KMS-11 (cell line): ENCODE measurements around the gene TRPC4.

Experiments used
- H2AFZ ChIP-seq: fragments of 200-600 bp; sonication (generic); 2 replicates; pipeline ENCODE4 v1.6.1; 2016; ENCODE audit warnings: antibody characterized with exemption, mixed run types, low read depth
- H3K27ac ChIP-seq: fragments of 200-600 bp; sonication (generic); 2 replicates; pipeline ENCODE4 v1.6.1; 2016; ENCODE audit warnings: mild to moderate bottlenecking, mixed run types
- H3K27me3 ChIP-seq: fragments of 200-600 bp; sonication (generic); 2 replicates; pipeline ENCODE4 v1.6.1; 2017; ENCODE audit warnings: mild to moderate bottlenecking, low read depth, mixed run types, moderate library complexity; ENCODE audit not compliant: insufficient read depth
- H3K36me3 ChIP-seq: fragments of 200-600 bp; sonication (generic); 2 replicates; pipeline ENCODE4 v1.6.1; 2017; ENCODE audit warnings: mild to moderate bottlenecking, mixed run types; ENCODE audit not compliant: insufficient read depth
- H3K4me1 ChIP-seq: fragments of 200-600 bp; sonication (generic); 2 replicates; pipeline ENCODE4 v1.6.1; 2016; ENCODE audit warnings: mild to moderate bottlenecking, low read depth, mixed run types; ENCODE audit not compliant: poor library complexity, severe bottlenecking
- H3K4me2 ChIP-seq: fragments of 200-600 bp; sonication (generic); 2 replicates; pipeline ENCODE4 v1.7.0; 2016; ENCODE audit warnings: mild to moderate bottlenecking, mixed run types
- H3K4me3 ChIP-seq: fragments of 200-600 bp; sonication (generic); IDR thresholded peaks from 2 replicates; pipeline ENCODE4 v1.6.1; 2017; ENCODE audit warnings: low read depth, low read length, mixed read lengths; ENCODE audit not compliant: insufficient read depth
- H3K79me2 ChIP-seq: fragments of 200-600 bp; sonication (generic); 2 replicates; pipeline ENCODE4 v1.6.1; 2016; ENCODE audit warnings: low read depth, mixed run types; ENCODE audit not compliant: insufficient read depth
- H3K9ac ChIP-seq: fragments of 200-600 bp; sonication (generic); 2 replicates; pipeline ENCODE4 v1.6.1; 2016; ENCODE audit warnings: mild to moderate bottlenecking, mixed run types
- H4K20me1 ChIP-seq: fragments of 200-600 bp; sonication (generic); 2 replicates; pipeline ENCODE4 v1.6.1; 2016; ENCODE audit warnings: mild to moderate bottlenecking, mixed run types; ENCODE audit not compliant: insufficient read depth
- CTCF ChIP-seq: fragments of 200-600 bp; sonication (generic); conservative IDR thresholded peaks from 2 replicates; pipeline ENCODE4 v1.6.1; 2017; ENCODE audit warnings: low read depth, mild to moderate bottlenecking, antibody characterized with exemption, low read length, moderate library complexity, mixed read lengths

TRPC4 gene

GRCh38 chr13:37751025-37751424, 118.5 kb downstream of the TRPC4 start:
- H3K9ac ChIP-seq: no peak overlapping the region
- H3K27ac ChIP-seq: no peak overlapping the region
- H3K4me3 ChIP-seq: no peak overlapping the region
- no peak overlapping the region for H2AFZ ChIP-seq
- H4K20me1 ChIP-seq: no peaks in the 10 kb centered on the region
- no peaks in the 10 kb centered on the region for H3K4me1 ChIP-seq
- no peaks in the 10 kb centered on the region for H3K79me2 ChIP-seq
- no peaks in the 10 kb centered on the region for H3K36me3 ChIP-seq
- no peak for TF ChIP-seq CTCF
- H3K4me2 ChIP-seq: no peak overlapping the region
- no peaks in the 10 kb centered on the region for H3K27me3 ChIP-seq

GRCh38 chr13:37748913-37749312, 120.7 kb downstream of the TRPC4 start:
- TF ChIP-seq CTCF: no peak
- Histone ChIP-seq H3K4me2 (no peak overlapping the region), H3K27ac (no peak overlapping the region), H3K27me3 (no peaks in the 10 kb centered on the region), H3K9ac (no peak overlapping the region), H3K4me1 (no peaks in the 10 kb centered on the region), H3K4me3 (no peak overlapping the region), H3K79me2 (no peaks in the 10 kb centered on the region), H4K20me1 (no peaks in the 10 kb centered on the region), H3K36me3 (no peaks in the 10 kb centered on the region), H2AFZ (no peak overlapping the region)

- Histone ChIP-seq H3K4me2 (no peak overlapping the region), H3K4me1 (no peaks in the 10 kb centered on the region), H2AFZ (no peak overlapping the region), H3K27me3 (no peaks in the 10 kb centered on the region), H3K79me2 (no peaks in the 10 kb centered on the region), H4K20me1 (no peaks in the 10 kb centered on the region), H3K9ac (no peak overlapping the region), H3K4me3 (no peak overlapping the region), H3K27ac (no peak overlapping the region), H3K36me3 (no peaks in the 10 kb centered on the region)
- TF ChIP-seq CTCF: no peak
These were observed 122.4 kb downstream of the TRPC4 start for GRCh38 chr13:37747071-37747612.

- Histone ChIP-seq H3K9ac (no peak overlapping the region), H3K4me2 (no peak overlapping the region), H3K4me1 (no peaks in the 10 kb centered on the region), H3K79me2 (no peaks in the 10 kb centered on the region), H3K4me3 (no peak overlapping the region), H4K20me1 (no peaks in the 10 kb centered on the region), H2AFZ (no peak overlapping the region), H3K27me3 (no peaks in the 10 kb centered on the region), H3K36me3 (no peaks in the 10 kb centered on the region), H3K27ac (no peak overlapping the region)
- no peak for TF ChIP-seq CTCF
These were observed 128.0 kb downstream of the TRPC4 start for GRCh38 chr13:37741536-37741935.
